RWPE2 (cell line): ENCODE data around the gene TRIM9.

Source experiments
- ATAC-seq: fragments of 200-7000 bp; cut with Tn5 transposase; 3 replicates; pipeline ENCODE4 v1.9.1; 2021; ENCODE audit warnings: low read depth
- DNase-seq: peaks from one replicate; pipeline ENCODE4 v3.0.0-alpha.2; 2020; ENCODE audit warnings: low spot score
- H3K27ac ChIP-seq: fragments of 450-650 bp; 2 replicates; pipeline ENCODE4 v1.5.1; 2017; ENCODE audit warnings: mild to moderate bottlenecking; ENCODE audit not compliant: poor library complexity, severe bottlenecking
- H3K27me3 ChIP-seq: fragments of 250-450 bp; sonication (Bioruptor Pico); 2 replicates; pipeline ENCODE4 v1.5.1; 2021; ENCODE audit warnings: mild to moderate bottlenecking, moderate library complexity; ENCODE audit not compliant: insufficient read depth, poor library complexity, severe bottlenecking
- H3K36me3 ChIP-seq: fragments of 250-450 bp; sonication (Bioruptor Pico); 2 replicates; pipeline ENCODE4 v1.5.1; 2020; ENCODE audit warnings: low read depth, mild to moderate bottlenecking, moderate library complexity
- H3K4me1 ChIP-seq: fragments of 250-450 bp; sonication (Bioruptor Pico); 2 replicates; pipeline ENCODE4 v1.5.1; 2021; ENCODE audit warnings: mild to moderate bottlenecking, moderate library complexity; ENCODE audit not compliant: insufficient read depth, poor library complexity, severe bottlenecking
- H3K4me3 ChIP-seq: fragments of 250-450 bp; sonication (Bioruptor Pico); 2 replicates; pipeline ENCODE4 v1.5.1; 2021; ENCODE audit warnings: mild to moderate bottlenecking, moderate library complexity; ENCODE audit not compliant: severe bottlenecking
- H3K9me3 ChIP-seq: fragments of 250-450 bp; sonication (Bioruptor Pico); 2 replicates; pipeline ENCODE4 v1.5.1; 2021; ENCODE audit warnings: mild to moderate bottlenecking, moderate library complexity; ENCODE audit not compliant: severe bottlenecking
- TF ChIP-seq, protein P1 (sequence below): fragments of 450-650 bp; IDR thresholded peaks from one replicate; pipeline ENCODE4 v1.5.1; 2017; ENCODE audit warnings: mild to moderate bottlenecking, moderate library complexity; ENCODE audit not compliant: poor library complexity, severe bottlenecking

TRIM9 gene

GRCh38 chr14:50985124-50985858 lies 109.6 kb downstream of the TRIM9 start:
- H3K9me3 ChIP-seq, result no peaks in the 10 kb centered on the region
- TF ChIP-seq, protein P1, sequence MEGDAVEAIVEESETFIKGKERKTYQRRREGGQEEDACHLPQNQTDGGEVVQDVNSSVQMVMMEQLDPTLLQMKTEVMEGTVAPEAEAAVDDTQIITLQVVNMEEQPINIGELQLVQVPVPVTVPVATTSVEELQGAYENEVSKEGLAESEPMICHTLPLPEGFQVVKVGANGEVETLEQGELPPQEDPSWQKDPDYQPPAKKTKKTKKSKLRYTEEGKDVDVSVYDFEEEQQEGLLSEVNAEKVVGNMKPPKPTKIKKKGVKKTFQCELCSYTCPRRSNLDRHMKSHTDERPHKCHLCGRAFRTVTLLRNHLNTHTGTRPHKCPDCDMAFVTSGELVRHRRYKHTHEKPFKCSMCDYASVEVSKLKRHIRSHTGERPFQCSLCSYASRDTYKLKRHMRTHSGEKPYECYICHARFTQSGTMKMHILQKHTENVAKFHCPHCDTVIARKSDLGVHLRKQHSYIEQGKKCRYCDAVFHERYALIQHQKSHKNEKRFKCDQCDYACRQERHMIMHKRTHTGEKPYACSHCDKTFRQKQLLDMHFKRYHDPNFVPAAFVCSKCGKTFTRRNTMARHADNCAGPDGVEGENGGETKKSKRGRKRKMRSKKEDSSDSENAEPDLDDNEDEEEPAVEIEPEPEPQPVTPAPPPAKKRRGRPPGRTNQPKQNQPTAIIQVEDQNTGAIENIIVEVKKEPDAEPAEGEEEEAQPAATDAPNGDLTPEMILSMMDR, result no peak
- H3K27ac ChIP-seq, result no peak overlapping the region
- H3K36me3 ChIP-seq, result no peaks in the 10 kb centered on the region
- peaks cover 4% of the 10 kb centered on the region for H3K27me3 ChIP-seq
- ATAC-seq, result no peak
- H3K4me3 ChIP-seq, result no peak overlapping the region
- H3K4me1 ChIP-seq, result no peaks in the 10 kb centered on the region
- no peak for DNase-seq

GRCh38 chr14:50984036-50984710 lies 110.7 kb downstream of the TRIM9 start:
- Histone ChIP-seq H3K27me3 (peaks cover 4% of the 10 kb centered on the region), H3K4me3 (no peak overlapping the region), H3K9me3 (no peaks in the 10 kb centered on the region), H3K27ac (no peak overlapping the region), H3K4me1 (no peaks in the 10 kb centered on the region), H3K36me3 (no peaks in the 10 kb centered on the region)
- TF ChIP-seq, protein P1, result no peak
- DNase-seq (no peak), ATAC-seq (no peak)

GRCh38 chr14:50979941-50980850 lies 114.7 kb downstream of the TRIM9 start:
- Histone ChIP-seq H3K4me3 (no peak overlapping the region), H3K36me3 (no peaks in the 10 kb centered on the region), H3K27ac (no peak overlapping the region), H3K9me3 (no peaks in the 10 kb centered on the region), H3K27me3 (peaks cover 4% of the 10 kb centered on the region), H3K4me1 (no peaks in the 10 kb centered on the region)
- DNase-seq (no peak), ATAC-seq (no peak)
- TF ChIP-seq, protein P1, result no peak

- Histone ChIP-seq H3K9me3 (no peaks in the 10 kb centered on the region), H3K36me3 (no peaks in the 10 kb centered on the region), H3K27me3 (no peaks in the 10 kb centered on the region), H3K4me3 (no peak overlapping the region), H3K27ac (no peak overlapping the region), H3K4me1 (no peaks in the 10 kb centered on the region)
- no peak for DNase-seq
- ATAC-seq, result no peak
- TF ChIP-seq, protein P1, result no peak
Measured at GRCh38 chr14:50978888-50979287, 116.0 kb downstream of the TRIM9 start.
